Upper lobe of right lung (tissue), 1 donor: Measurements from ENCODE around the gene WDPCP. TPM values are rescaled to one million over a fixed set of nuclear protein-coding genes. Genes with fewer than 3 reads are reported as not detected.
"Not testable (repeated sequence)": the region's sequence is repeated elsewhere in the genome, so short reads cannot be mapped to it uniquely, and the experiment has no call there.

ENCODE experiments used
- ATAC-seq: fragments of 200-7000 bp; cut with Tn5 transposase; one replicate; pipeline ENCODE4 v1.9.1; 2020; ENCODE audit warnings: mild to moderate bottlenecking, moderate library complexity
- DNase-seq: peaks from one replicate; pipeline ENCODE4 v3.0.0-alpha.2; 2020
- H3K27ac ChIP-seq: fragments of 200-600 bp; one replicate; pipeline ENCODE4 v1.8.0; 2022
- H3K27me3 ChIP-seq: fragments of 200-600 bp; one replicate; pipeline ENCODE4 v1.8.0; 2022; ENCODE audit warnings: mild to moderate bottlenecking
- H3K36me3 ChIP-seq: fragments of 200-600 bp; one replicate; pipeline ENCODE4 v1.8.0; 2022
- H3K4me1 ChIP-seq: fragments of 200-600 bp; one replicate; pipeline ENCODE4 v1.8.0; 2022
- H3K4me3 ChIP-seq: fragments of 200-600 bp; one replicate; pipeline ENCODE4 v1.8.0; 2022; ENCODE audit warnings: mild to moderate bottlenecking
- H3K9me3 ChIP-seq: fragments of 200-600 bp; one replicate; pipeline ENCODE4 v1.8.0; 2022
- intact Hi-C: fragments of 100-400 bp; cut with DNase I; formaldehyde crosslinking; loops from one replicate; pipeline ENCODE4 v1.11.0; 2022
- total RNA-seq: library from RNA; stranded (reverse); fragmentation: NEBNext Ultra II Directional; extraction: Animal tissue kit (Norgen Biotek cat#: 25700); gene quantifications from one replicate; pipeline ENCODE4 v1.2.1, GENCODE V29; 2021
- TF ChIP-seq, protein P1 (sequence below): fragments of 200-600 bp; IDR thresholded peaks from one replicate; pipeline ENCODE4 v1.8.0; 2022; ENCODE audit warnings: antibody characterized with exemption
- donor health status: DM: no; HTN: yes; CAD: no; lungs with severe emphysema.

Gene WDPCP
- total RNA-seq, 1 donor from 2014 or later: 8.6 TPM

GRCh38 chr2:63364866-63365265 is 223.4 kb downstream of the WDPCP start:
- DNase-seq (no peak), ATAC-seq (no peak)
- no peaks in the 10 kb centered on the region for H3K4me1 ChIP-seq
- H3K36me3 ChIP-seq: no peaks in the 10 kb centered on the region
- H3K27me3 ChIP-seq: no peaks in the 10 kb centered on the region
- intact Hi-C loops: no loop called here
- no peaks in the 10 kb centered on the region for H3K9me3 ChIP-seq
- H3K27ac ChIP-seq: no peak overlapping the region
- TF ChIP-seq, protein P1, sequence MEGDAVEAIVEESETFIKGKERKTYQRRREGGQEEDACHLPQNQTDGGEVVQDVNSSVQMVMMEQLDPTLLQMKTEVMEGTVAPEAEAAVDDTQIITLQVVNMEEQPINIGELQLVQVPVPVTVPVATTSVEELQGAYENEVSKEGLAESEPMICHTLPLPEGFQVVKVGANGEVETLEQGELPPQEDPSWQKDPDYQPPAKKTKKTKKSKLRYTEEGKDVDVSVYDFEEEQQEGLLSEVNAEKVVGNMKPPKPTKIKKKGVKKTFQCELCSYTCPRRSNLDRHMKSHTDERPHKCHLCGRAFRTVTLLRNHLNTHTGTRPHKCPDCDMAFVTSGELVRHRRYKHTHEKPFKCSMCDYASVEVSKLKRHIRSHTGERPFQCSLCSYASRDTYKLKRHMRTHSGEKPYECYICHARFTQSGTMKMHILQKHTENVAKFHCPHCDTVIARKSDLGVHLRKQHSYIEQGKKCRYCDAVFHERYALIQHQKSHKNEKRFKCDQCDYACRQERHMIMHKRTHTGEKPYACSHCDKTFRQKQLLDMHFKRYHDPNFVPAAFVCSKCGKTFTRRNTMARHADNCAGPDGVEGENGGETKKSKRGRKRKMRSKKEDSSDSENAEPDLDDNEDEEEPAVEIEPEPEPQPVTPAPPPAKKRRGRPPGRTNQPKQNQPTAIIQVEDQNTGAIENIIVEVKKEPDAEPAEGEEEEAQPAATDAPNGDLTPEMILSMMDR: no peak
- H3K4me3 ChIP-seq: no peak overlapping the region

DNA sequence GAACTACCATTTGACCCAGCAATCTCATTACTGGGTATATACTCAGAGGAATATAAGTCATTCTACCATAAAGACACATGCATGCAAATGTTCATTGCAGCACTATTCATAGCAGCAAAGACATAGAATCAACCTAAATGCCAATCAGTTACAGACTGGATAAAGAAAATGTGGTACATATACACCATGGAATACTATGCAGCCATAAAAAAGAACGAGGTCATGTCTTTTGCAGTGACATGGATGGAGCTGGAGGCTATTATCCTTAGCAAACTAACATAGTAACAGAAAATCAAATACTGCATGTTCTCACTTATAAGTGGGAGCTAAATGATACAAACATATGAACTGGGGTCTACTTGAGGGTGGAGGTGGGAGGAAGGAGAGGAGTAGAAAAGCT is 230.6 kb downstream of the WDPCP start:
- H3K4me1 ChIP-seq, H3K27me3 ChIP-seq, DNase-seq, H3K27ac ChIP-seq, intact Hi-C loops, H3K9me3 ChIP-seq, H3K4me3 ChIP-seq, H3K36me3 ChIP-seq, ATAC-seq: not testable (repeated sequence)

GRCh38 chr2:63347361-63347760 is 240.9 kb downstream of the WDPCP start:
- H3K36me3 ChIP-seq: no peaks in the 10 kb centered on the region
- no peak for DNase-seq
- no peak for ATAC-seq
- intact Hi-C loops: no loop called here
- H3K4me1 ChIP-seq: no peaks in the 10 kb centered on the region
- no peak overlapping the region for H3K4me3 ChIP-seq
- no peaks in the 10 kb centered on the region for H3K9me3 ChIP-seq
- TF ChIP-seq, protein P1: no peak
- H3K27me3 ChIP-seq: no peaks in the 10 kb centered on the region
- H3K27ac ChIP-seq: no peak overlapping the region

DNA sequence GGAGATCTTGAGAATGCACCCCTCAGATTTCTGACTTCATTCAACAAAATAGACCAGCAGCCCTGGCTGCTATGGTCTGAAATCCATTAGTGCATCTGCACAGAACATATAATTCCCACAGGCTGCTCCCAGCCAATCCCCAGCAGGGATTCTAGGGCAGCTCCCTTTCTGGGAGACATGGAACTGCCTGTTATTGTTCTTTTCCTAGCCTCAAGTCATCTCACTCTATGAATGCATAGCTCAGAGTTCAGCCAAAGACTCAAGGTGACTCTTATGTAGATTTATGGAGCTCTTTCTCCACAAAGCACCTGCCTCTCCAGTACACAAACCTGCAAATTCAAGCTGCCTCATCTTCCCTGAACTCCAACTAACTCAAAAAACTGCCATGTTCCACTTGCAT is 241.9 kb downstream of the WDPCP start:
- H3K4me1 ChIP-seq: no peaks in the 10 kb centered on the region
- H3K9me3 ChIP-seq: no peaks in the 10 kb centered on the region
- intact Hi-C loops: no loop called here
- no peak for ATAC-seq
- no peak for DNase-seq
- no peaks in the 10 kb centered on the region for H3K27me3 ChIP-seq
- H3K4me3 ChIP-seq: no peak overlapping the region
- no peaks in the 10 kb centered on the region for H3K36me3 ChIP-seq
- no peak overlapping the region for H3K27ac ChIP-seq
- TF ChIP-seq, protein P1: no peak

GRCh38 chr2:63345285-63345633 is 243.0 kb downstream of the WDPCP start:
- intact Hi-C loops: no loop called here
- ATAC-seq (no peak), DNase-seq (no peak)
- Histone ChIP-seq H3K4me1 (no peaks in the 10 kb centered on the region), H3K36me3 (no peaks in the 10 kb centered on the region), H3K9me3 (no peaks in the 10 kb centered on the region), H3K27ac (no peak overlapping the region), H3K4me3 (no peak overlapping the region), H3K27me3 (no peaks in the 10 kb centered on the region)
- TF ChIP-seq, protein P1: no peak

DNA sequence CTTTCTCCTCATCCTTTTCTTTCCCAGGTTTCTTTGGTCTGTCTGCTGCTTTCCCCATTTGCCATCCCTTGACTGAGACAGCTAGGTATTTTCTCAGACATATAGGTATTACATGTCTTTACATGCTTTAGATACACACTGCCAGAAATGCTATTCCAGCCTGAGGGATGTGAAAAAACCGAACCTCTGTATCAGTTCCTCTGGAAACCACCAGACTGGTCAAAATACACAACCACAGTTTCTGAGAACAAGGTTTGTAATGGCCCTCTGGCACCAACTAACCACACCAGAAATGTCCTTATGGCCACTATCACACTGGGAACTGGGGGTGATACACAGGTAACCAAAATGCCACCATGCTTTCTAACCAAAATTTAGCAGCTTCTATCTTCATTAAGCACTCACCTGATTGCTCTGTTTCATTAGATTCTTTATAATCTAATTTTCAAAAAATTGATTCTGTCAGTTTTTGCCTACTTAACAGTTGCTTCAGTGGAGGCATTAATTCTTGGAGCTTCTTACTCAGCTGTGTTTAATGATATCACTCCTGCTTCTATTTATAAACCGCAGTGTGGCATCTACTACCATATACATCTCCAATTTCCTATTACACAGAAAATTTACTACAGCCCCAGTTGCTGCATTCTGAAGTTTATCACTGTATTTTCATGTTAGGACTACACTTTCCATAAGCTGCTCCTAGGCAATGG is 243.5 kb downstream of the WDPCP start:
- ATAC-seq: no peak
- TF ChIP-seq, protein P1: no peak
- Histone ChIP-seq H3K36me3 (no peaks in the 10 kb centered on the region), H3K4me1 (no peaks in the 10 kb centered on the region), H3K4me3 (no peak overlapping the region), H3K27ac (no peak overlapping the region), H3K9me3 (no peaks in the 10 kb centered on the region), H3K27me3 (no peaks in the 10 kb centered on the region)
- intact Hi-C loops: no loop called here
- DNase-seq: no peak
